HUES48 (cell line): ENCODE data around the gene ODC1.

ENCODE experiments used
- H3K27ac ChIP-seq: one replicate; pipeline ENCODE4 v1.7.0; 2013; ENCODE audit warnings: low read depth, low read length, inconsistent platforms
- H3K27me3 ChIP-seq: 2 replicates; pipeline ENCODE4 v1.6.1; 2013; ENCODE audit warnings: mild to moderate bottlenecking, low read length; ENCODE audit not compliant: control insufficient read depth, insufficient read depth
- H3K36me3 ChIP-seq: 2 replicates; pipeline ENCODE4 v1.6.1; 2013; ENCODE audit warnings: low read length; ENCODE audit not compliant: control insufficient read depth, insufficient read depth
- H3K4me1 ChIP-seq: 2 replicates; pipeline ENCODE4 v1.6.1; 2013; ENCODE audit warnings: mild to moderate bottlenecking, low read length; ENCODE audit not compliant: control insufficient read depth, insufficient read depth
- H3K4me3 ChIP-seq: 2 replicates; pipeline ENCODE4 v1.5.1; 2013; ENCODE audit warnings: mild to moderate bottlenecking, low read depth, low read length
- H3K9ac ChIP-seq: 2 replicates; pipeline ENCODE4 v1.6.1; 2013; ENCODE audit warnings: mild to moderate bottlenecking, low read depth, low read length, moderate library complexity
- H3K9me3 ChIP-seq: 2 replicates; pipeline ENCODE4 v1.6.1; 2013; ENCODE audit warnings: low read length; ENCODE audit not compliant: control insufficient read depth, insufficient read depth

Gene ODC1

DNA sequence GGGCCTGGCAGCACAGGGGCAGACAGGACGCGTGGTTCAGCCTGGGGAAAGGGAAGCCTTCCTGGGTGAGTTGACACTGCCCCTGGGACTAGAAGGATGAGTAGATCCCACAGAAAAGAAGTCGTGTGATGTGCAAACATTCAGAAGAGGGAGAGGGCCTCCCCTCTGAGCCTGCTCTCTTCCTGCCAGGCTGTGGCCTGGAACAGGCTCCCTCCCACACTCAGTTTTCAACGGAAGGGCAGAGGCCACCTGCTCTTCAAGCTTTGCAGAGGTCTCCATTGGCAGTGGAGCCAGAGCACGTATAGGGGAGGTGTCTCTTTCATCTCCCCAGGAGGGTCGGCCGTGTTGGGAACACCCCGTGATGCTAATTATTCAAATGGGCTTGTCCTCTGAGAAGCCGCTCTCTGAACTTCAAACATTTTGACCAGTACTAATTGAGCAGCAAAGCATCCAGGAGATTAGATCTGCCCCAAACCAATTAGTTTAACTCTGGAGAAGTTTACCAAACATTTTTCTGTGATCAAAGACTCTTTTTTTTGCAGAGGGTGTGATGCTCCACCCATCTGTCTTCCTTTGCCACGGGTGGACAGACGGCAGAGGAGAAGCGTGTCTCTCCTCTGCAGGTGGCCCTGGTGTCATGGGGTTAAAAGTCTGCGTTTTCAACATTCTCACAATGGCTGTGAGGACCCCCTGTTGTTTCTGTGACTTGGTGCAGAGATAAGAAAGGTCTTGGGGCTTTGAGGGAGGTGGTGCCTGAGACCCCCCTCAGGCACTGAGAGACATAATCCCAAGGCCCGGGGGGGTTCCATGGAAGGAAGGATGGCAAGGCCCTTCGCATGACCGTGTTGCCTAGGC lies 29.5 kb upstream of the ODC1 start:
- H3K27ac ChIP-seq = peak overlapping the region; percentile 45
- H3K4me3 ChIP-seq = no peak overlapping the region
- no peaks in the 10 kb centered on the region for H3K27me3 ChIP-seq
- H3K36me3 ChIP-seq = no peaks in the 10 kb centered on the region
- H3K4me1 ChIP-seq = peaks cover 10% of the 10 kb centered on the region; the same call in 1 of the 2 replicates
- H3K9me3 ChIP-seq = no peaks in the 10 kb centered on the region
- H3K9ac ChIP-seq = no peak overlapping the region

DNA sequence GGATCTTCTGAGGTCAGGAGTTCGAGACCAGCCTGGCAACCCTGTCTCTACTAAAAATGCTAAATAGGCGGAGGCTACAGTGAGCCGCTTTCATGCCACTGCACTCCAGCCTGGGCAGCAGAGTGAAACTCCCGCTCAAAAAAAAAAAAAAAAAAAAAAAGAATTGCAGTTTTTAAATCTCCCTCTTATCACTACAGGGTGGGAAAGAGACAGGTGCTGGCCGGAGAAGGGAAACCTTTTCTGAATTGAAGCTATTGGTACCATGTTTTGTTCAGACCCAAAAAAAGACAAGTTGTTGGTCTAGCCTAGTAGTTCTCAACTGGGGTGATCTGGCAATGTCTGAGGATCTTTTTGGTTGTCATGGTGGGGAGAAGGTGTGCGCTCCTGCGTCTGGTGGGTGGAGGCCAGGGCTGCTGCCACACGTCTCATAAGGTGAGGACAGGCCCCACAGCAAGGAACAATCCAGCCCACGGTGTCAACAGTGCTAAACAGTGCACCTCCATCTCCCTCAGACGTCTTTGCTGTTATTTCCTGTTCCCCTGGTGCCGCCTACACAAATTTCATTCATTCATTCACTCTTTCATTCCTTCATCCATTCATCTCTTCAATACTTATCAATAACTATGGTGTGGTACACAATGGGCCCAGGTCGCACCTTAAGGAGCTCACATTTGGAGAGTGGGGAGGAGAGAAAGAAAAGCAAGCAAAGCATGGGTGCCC lies 28.8 kb upstream of the ODC1 start:
- Histone ChIP-seq H3K36me3 (no peaks in the 10 kb centered on the region), H3K27ac (peak overlapping the region; percentile 44), H3K27me3 (no peaks in the 10 kb centered on the region), H3K4me1 (peaks cover 10% of the 10 kb centered on the region; the same call in 1 of the 2 replicates), H3K4me3 (no peak overlapping the region), H3K9ac (no peak overlapping the region), H3K9me3 (no peaks in the 10 kb centered on the region)

DNA sequence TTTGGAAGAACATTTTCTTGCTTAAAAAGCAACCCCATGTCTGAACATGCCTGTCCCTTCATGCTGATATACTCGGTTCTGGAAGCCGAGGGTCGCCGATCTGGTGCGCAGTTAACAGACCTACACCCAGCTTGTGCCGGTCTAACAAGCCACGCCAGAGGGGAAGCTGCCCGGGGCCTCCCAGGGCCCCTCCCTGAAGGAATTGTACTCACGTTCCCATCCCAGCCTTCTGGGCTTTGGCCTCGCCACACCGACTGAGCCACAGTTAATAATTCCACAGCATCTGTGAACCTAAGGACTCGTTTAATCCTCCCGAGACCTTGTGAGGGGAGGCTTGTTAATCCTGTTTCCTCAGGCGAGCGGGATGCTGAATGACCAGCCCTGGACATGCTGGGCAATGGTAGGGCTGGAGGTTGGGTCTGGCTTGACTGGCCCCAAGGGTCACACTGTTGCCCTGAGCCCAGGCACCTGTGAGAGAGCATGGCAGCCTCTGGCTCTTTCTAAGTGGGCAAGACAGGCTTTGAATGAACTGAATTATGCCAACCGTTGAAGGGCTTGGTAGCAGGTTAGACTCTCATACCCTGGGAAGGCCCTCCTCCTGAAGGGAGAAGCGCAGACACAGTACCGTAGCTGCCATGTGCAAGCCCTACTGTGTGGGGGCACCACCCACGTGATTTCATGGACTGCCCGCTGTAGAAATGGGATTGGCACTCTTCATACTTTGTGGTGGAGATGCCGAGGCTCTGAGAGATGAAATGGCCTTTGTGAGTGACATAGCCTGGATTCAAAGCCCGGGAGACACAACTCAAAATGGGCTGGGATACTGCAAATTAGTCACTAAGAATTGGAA lies 27.9 kb upstream of the ODC1 start:
- no peaks in the 10 kb centered on the region for H3K9me3 ChIP-seq
- no peak overlapping the region for H3K9ac ChIP-seq
- no peaks in the 10 kb centered on the region for H3K27me3 ChIP-seq
- peaks cover 10% of the 10 kb centered on the region; the same call in 1 of the 2 replicates for H3K4me1 ChIP-seq
- H3K27ac ChIP-seq = no peak overlapping the region
- no peak overlapping the region for H3K4me3 ChIP-seq
- H3K36me3 ChIP-seq = no peaks in the 10 kb centered on the region

DNA sequence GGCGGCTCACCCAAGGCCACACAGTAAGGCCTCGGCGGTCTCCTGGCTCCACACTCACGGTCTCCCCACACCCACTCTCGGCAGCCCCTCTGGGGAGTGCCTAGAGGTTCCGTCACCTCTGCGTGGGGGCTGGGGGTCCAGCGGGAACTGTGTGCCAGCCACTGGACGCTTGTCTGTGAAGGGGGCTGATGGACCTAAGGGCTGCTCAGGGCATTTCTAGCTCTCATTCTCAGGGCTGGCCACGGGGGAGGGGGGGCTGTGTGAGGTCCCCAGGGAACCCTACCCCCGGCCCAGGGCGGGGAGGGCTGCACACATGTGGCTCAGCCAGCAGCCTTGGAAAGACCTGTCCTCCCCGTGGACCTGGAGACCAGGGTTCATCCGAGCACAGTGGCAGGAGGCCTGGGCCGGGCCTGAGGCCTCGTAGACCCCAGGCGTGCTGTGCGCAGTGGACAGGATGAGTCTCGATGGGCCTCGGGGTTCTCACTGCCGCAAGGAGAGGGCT lies 27.1 kb upstream of the ODC1 start:
- Histone ChIP-seq H3K27me3 (no peaks in the 10 kb centered on the region), H3K9me3 (no peaks in the 10 kb centered on the region)

DNA sequence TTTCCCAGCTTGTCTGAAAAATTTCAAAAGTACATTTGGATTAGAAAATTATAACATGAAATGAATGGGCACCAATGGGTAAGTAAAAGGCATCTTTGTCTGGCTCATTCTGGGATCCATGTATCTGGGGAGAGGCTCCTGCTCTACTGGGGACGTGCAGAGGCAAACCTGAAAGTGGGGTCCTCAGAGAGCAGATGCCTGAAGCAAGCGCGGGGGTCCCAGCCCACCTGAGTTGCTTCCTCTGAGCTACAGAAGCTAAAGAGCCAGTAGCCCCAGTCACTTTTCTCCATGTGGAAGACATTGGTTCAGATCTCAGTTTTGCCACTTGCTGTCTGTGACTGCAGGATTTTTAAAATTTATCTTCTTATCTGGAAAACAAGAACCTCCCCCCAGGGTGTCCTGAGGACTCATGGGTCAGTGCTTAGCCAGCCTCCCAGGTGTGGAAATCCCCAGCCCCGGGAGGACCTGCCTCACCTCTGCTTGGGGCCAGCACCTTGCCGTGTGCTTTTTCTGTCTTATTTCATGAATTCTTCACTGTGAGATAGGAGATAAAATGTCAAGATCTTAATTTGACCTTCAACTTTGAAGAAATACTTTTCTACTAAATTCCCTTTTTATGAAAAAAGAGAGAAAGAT lies 25.1 kb upstream of the ODC1 start:
- H3K27ac ChIP-seq = no peak overlapping the region
- no peak overlapping the region for H3K4me3 ChIP-seq
- H3K27me3 ChIP-seq = no peaks in the 10 kb centered on the region
- H3K4me1 ChIP-seq = peaks cover 10% of the 10 kb centered on the region; the same call in 1 of the 2 replicates
- H3K9ac ChIP-seq = no peak overlapping the region
- no peaks in the 10 kb centered on the region for H3K36me3 ChIP-seq
- H3K9me3 ChIP-seq = no peaks in the 10 kb centered on the region

More for the DNA sequence above, 27.1 kb upstream of the ODC1 start:
- Histone ChIP-seq H3K36me3 (no peaks in the 10 kb centered on the region), H3K27ac (no peak overlapping the region), H3K9ac (no peak overlapping the region), H3K4me1 (peaks cover 10% of the 10 kb centered on the region; the same call in 1 of the 2 replicates), H3K4me3 (no peak overlapping the region)

DNA sequence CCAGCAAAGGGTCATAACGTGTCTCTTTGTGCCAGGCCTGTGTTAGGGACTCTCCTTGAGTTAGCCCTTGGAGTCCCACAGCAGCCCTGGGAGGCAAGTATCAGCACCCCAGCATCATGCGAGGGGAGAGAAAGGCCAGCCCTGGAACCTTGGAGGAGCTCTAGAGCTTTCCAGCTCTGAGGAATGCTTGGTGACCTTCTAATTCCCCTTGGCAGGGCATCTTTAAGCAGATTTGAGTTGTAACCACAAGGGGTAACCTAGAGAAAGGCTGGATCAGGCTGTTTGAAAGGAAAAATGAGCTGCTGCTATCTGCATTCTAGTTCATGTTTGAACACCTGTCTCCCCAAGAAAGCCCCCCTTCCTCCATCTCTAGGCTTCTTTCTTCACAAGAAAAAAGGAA lies 23.8 kb upstream of the ODC1 start:
- Histone ChIP-seq H3K9ac (no peak overlapping the region), H3K27me3 (no peaks in the 10 kb centered on the region), H3K27ac (no peak overlapping the region), H3K9me3 (no peaks in the 10 kb centered on the region), H3K4me3 (no peak overlapping the region), H3K4me1 (no peaks in the 10 kb centered on the region), H3K36me3 (no peaks in the 10 kb centered on the region)

- Histone ChIP-seq H3K4me1 (no peaks in the 10 kb centered on the region), H3K4me3 (no peak overlapping the region), H3K27me3 (no peaks in the 10 kb centered on the region), H3K36me3 (no peaks in the 10 kb centered on the region), H3K9ac (no peak overlapping the region), H3K27ac (no peak overlapping the region), H3K9me3 (no peaks in the 10 kb centered on the region)
Measured at GRCh38 chr2:10471046-10471571, 23.0 kb upstream of the ODC1 start.

GRCh38 chr2:10469955-10470608 lies 22.0 kb upstream of the ODC1 start:
- Histone ChIP-seq H3K9ac (no peak overlapping the region), H3K4me1 (no peaks in the 10 kb centered on the region), H3K9me3 (no peaks in the 10 kb centered on the region), H3K36me3 (no peaks in the 10 kb centered on the region), H3K27me3 (no peaks in the 10 kb centered on the region), H3K27ac (no peak overlapping the region), H3K4me3 (no peak overlapping the region)

DNA sequence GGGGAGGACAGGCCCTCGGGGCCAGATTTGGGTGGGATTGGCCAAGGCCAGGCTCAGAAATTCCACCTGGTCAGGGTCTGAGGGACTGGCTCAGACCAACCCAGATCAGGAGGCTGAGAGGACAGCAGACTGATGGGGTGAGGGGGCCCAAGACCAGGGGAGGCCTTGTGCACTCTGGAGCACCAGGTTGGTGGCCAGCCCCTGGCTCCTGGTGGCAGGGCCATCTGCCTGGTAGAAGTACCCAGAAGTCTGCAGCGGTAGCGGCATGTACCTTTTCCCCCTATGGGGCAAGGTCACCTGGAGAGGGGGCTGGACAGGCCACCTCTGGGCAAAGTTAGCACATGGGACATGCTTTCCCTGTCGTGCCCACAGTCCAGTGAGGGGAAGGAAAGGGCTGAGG lies 21.2 kb upstream of the ODC1 start:
- no peak overlapping the region for H3K9ac ChIP-seq
- no peaks in the 10 kb centered on the region for H3K36me3 ChIP-seq
- H3K27me3 ChIP-seq = no peaks in the 10 kb centered on the region
- no peaks in the 10 kb centered on the region for H3K4me1 ChIP-seq
- no peak overlapping the region for H3K4me3 ChIP-seq
- no peaks in the 10 kb centered on the region for H3K9me3 ChIP-seq
- no peak overlapping the region for H3K27ac ChIP-seq

- Histone ChIP-seq H3K9me3 (no peaks in the 10 kb centered on the region), H3K27ac (no peak overlapping the region), H3K4me1 (no peaks in the 10 kb centered on the region), H3K9ac (no peak overlapping the region), H3K36me3 (no peaks in the 10 kb centered on the region), H3K27me3 (no peaks in the 10 kb centered on the region), H3K4me3 (no peak overlapping the region)
Measured at GRCh38 chr2:10467401-10467800, 19.3 kb upstream of the ODC1 start.
